Activated naive CD8-positive, alpha-beta T cell treated with anti-CD3 and anti-CD28 coated beads, Interleukin-2, amount 50 U/mL, for 16 hours (primary cell): ENCODE measurements around the gene DNAJB8.

Source experiments
- DNase-seq: peaks from one replicate; pipeline ENCODE4 v3.0.0-alpha.2; 2020; ENCODE audit warnings: low read depth, low spot score

DNAJB8 gene

GRCh38 chr3:128483657-128484403 is 17.1 kb upstream of the DNAJB8 start:
- DNase-seq = no peak

- no peak for DNase-seq
Measured at GRCh38 chr3:128482666-128483656, 16.3 kb upstream of the DNAJB8 start.

- no peak for DNase-seq
Measured at GRCh38 chr3:128482175-128482574, 15.5 kb upstream of the DNAJB8 start.

GRCh38 chr3:128481438-128481942 is 14.8 kb upstream of the DNAJB8 start:
- no peak for DNase-seq

GRCh38 chr3:128480717-128481437 is 14.2 kb upstream of the DNAJB8 start:
- no peak for DNase-seq

- DNase-seq = no peak
Measured at GRCh38 chr3:128480278-128480677, 13.6 kb upstream of the DNAJB8 start.

- no peak for DNase-seq
Measured at GRCh38 chr3:128479558-128480086, 12.9 kb upstream of the DNAJB8 start.

GRCh38 chr3:128478576-128479506 is 12.2 kb upstream of the DNAJB8 start:
- no peak for DNase-seq

GRCh38 chr3:128476659-128477058 is 10.0 kb upstream of the DNAJB8 start:
- no peak for DNase-seq

GRCh38 chr3:128475355-128475754 is 8.7 kb upstream of the DNAJB8 start:
- no peak for DNase-seq

- no peak for DNase-seq
Measured at GRCh38 chr3:128473737-128474136, 7.0 kb upstream of the DNAJB8 start.

- no peak for DNase-seq
Measured at GRCh38 chr3:128473180-128473519, 6.5 kb upstream of the DNAJB8 start.

- DNase-seq = no peak
Measured at GRCh38 chr3:128472449-128473179, 5.9 kb upstream of the DNAJB8 start.

- DNase-seq = no peak
Measured at GRCh38 chr3:128471720-128472119, 5.0 kb upstream of the DNAJB8 start.

GRCh38 chr3:128471110-128471509 is 4.4 kb upstream of the DNAJB8 start:
- no peak for DNase-seq

- DNase-seq = no peak
Measured at GRCh38 chr3:128470134-128470899, 3.6 kb upstream of the DNAJB8 start.

GRCh38 chr3:128469556-128469955 is 2.9 kb upstream of the DNAJB8 start:
- DNase-seq = no peak

GRCh38 chr3:128468791-128469527 is 2.3 kb upstream of the DNAJB8 start:
- no peak for DNase-seq
